Brain microvascular endothelial cell (primary cell): ENCODE results near the gene CFDP1.
"Not testable (repeated sequence)": the region's sequence is repeated elsewhere in the genome, so short reads cannot be mapped to it uniquely, and the experiment has no call there.

Experiments used
- DNase-seq: peaks from one replicate; pipeline ENCODE4 v3.0.0-alpha.2; 2020
- H3K27ac ChIP-seq: fragments of 250-450 bp; sonication (Bioruptor Pico); 2 replicates; pipeline ENCODE4 v1.5.1; 2020; ENCODE audit warnings: mild to moderate bottlenecking, moderate library complexity
- H3K27me3 ChIP-seq: fragments of 250-450 bp; sonication (Bioruptor Pico); replicated peaks from 2 replicates; pipeline ENCODE4 v1.5.1; 2020; ENCODE audit warnings: mild to moderate bottlenecking
- H3K36me3 ChIP-seq: fragments of 250-450 bp; sonication (Bioruptor Pico); replicated peaks from 2 replicates; pipeline ENCODE4 v1.5.1; 2020; ENCODE audit warnings: mild to moderate bottlenecking
- H3K4me3 ChIP-seq: 2 replicates; pipeline ENCODE4 v1.5.1; 2011; ENCODE audit warnings: low read depth, mild to moderate bottlenecking, control low read depth, low read length, moderate library complexity
- CTCF ChIP-seq: IDR thresholded peaks from 2 replicates; pipeline ENCODE4 v1.5.1; 2011; ENCODE audit warnings: low read depth, mild to moderate bottlenecking, moderate library complexity, low read length, control low read depth, inconsistent platforms; ENCODE audit errors: missing control alignments
- in situ Hi-C: cut with HindIII; loops from 2 replicates; pipeline ENCODE4 v1.10.0; 2017; ENCODE audit warnings: low sequenced_read_pairs, low pct_ligation_motif_present

CFDP1 gene

GRCh38 chr16:75459691-75460090, 26.4 kb upstream of the CFDP1 start:
- Histone ChIP-seq H3K27ac (no peak overlapping the region), H3K36me3 (no peaks in the 10 kb centered on the region), H3K4me3 (no peak overlapping the region), H3K27me3 (no peaks in the 10 kb centered on the region)
- no peak for DNase-seq
- in situ Hi-C loops: no loop called here
- no peak for TF ChIP-seq CTCF

- in situ Hi-C loops: no loop called here
- TF ChIP-seq CTCF: no peak
- Histone ChIP-seq H3K27ac (no peak overlapping the region), H3K4me3 (no peak overlapping the region), H3K27me3 (no peaks in the 10 kb centered on the region), H3K36me3 (no peaks in the 10 kb centered on the region)
- no peak for DNase-seq
These were observed 25.1 kb upstream of the CFDP1 start for GRCh38 chr16:75458439-75458838.

GRCh38 chr16:75458029-75458428, 24.7 kb upstream of the CFDP1 start:
- no peaks in the 10 kb centered on the region for H3K36me3 ChIP-seq
- in situ Hi-C loops: no loop called here
- H3K27me3 ChIP-seq: no peaks in the 10 kb centered on the region

GRCh38 chr16:75457485-75458021, 24.2 kb upstream of the CFDP1 start:
- no peak overlapping the region for H3K27ac ChIP-seq
- in situ Hi-C loops: no loop called here
- TF ChIP-seq CTCF: no peak
- no peaks in the 10 kb centered on the region for H3K36me3 ChIP-seq
- H3K27me3 ChIP-seq: no peaks in the 10 kb centered on the region
- no peak overlapping the region for H3K4me3 ChIP-seq
- no peak for DNase-seq

More at GRCh38 chr16:75458029-75458428, 24.7 kb upstream of the CFDP1 start:
- H3K4me3 ChIP-seq: no peak overlapping the region
- no peak overlapping the region for H3K27ac ChIP-seq
- no peak for TF ChIP-seq CTCF
- DNase-seq: no peak

GRCh38 chr16:75456971-75457370, 23.7 kb upstream of the CFDP1 start:
- no peak for TF ChIP-seq CTCF
- no peak for DNase-seq
- H3K27ac ChIP-seq: no peak overlapping the region
- no peaks in the 10 kb centered on the region for H3K36me3 ChIP-seq
- H3K4me3 ChIP-seq: no peak overlapping the region
- in situ Hi-C loops: no loop called here
- H3K27me3 ChIP-seq: no peaks in the 10 kb centered on the region

DNA sequence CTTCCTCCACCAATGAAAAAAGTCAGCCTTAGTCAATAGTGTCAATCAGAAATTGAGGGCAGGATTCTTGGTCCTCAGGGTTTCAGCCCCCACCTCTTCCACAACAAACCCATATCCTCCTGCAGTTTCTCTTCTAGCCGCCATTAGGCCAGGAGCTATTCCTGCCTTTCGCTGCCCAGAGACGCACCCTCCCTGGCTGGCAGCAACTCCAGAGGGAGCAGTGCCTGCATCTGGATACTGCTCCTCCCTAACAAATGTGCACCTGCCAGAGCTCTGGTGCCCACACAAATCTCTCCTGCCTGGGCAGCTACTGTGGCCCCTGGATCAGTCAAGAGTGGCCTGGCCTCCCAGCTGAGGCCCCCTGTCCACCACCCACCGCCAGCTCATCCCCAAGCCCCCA, 23.2 kb upstream of the CFDP1 start:
- in situ Hi-C loops, H3K36me3 ChIP-seq, DNase-seq: not testable (repeated sequence)

More for the DNA sequence above, 23.2 kb upstream of the CFDP1 start:
- H3K4me3 ChIP-seq, H3K27ac ChIP-seq, H3K27me3 ChIP-seq: not testable (repeated sequence)
